Fibroblast of mammary gland (primary cell): ENCODE data around the gene PTBP3.
A peak's percentile ranks its signal among the peaks of the same experiment; 100 is the strongest.
"Not testable (repeated sequence)": the region's sequence is repeated elsewhere in the genome, so short reads cannot be mapped to it uniquely, and the experiment has no call there.

Experiments used
- DNase-seq: peaks from one replicate; pipeline ENCODE4 v3.0.0-alpha.2; 2010; ENCODE audit warnings: low read depth
- H3K4me3 ChIP-seq: 2 replicates; pipeline ENCODE4 v1.5.1; 2011; ENCODE audit warnings: low read depth, mild to moderate bottlenecking, low read length, moderate library complexity; ENCODE audit not compliant: control insufficient read depth
- CTCF ChIP-seq: conservative IDR thresholded peaks from 2 replicates; pipeline ENCODE4 v1.5.1; 2011; ENCODE audit warnings: low read depth, low read length, inconsistent platforms; ENCODE audit not compliant: control insufficient read depth, insufficient read depth

PTBP3 gene

GRCh38 chr9:112280904-112281303, 52.5 kb downstream of the PTBP3 start:
- DNase-seq = no peak
- no peak overlapping the region for H3K4me3 ChIP-seq
- TF ChIP-seq CTCF = no peak

- DNase-seq = no peak
- no peak overlapping the region for H3K4me3 ChIP-seq
- TF ChIP-seq CTCF = no peak
Observed at GRCh38 chr9:112279501-112279900, 53.9 kb downstream of the PTBP3 start.

- H3K4me3 ChIP-seq = no peak overlapping the region
- DNase-seq = no peak
- no peak for TF ChIP-seq CTCF
Observed at GRCh38 chr9:112278152-112278551, 55.3 kb downstream of the PTBP3 start.

- no peak for TF ChIP-seq CTCF
- no peak for DNase-seq
- H3K4me3 ChIP-seq = no peak overlapping the region
Observed at GRCh38 chr9:112274600-112274999, 58.8 kb downstream of the PTBP3 start.

GRCh38 chr9:112273876-112274275, 59.5 kb downstream of the PTBP3 start:
- H3K4me3 ChIP-seq = no peak overlapping the region
- no peak for TF ChIP-seq CTCF
- no peak for DNase-seq

GRCh38 chr9:112271466-112272098, 61.8 kb downstream of the PTBP3 start:
- DNase-seq = peak; percentile 33
- no peak for TF ChIP-seq CTCF
- H3K4me3 ChIP-seq = no peak overlapping the region

- no peak overlapping the region for H3K4me3 ChIP-seq
- DNase-seq = no peak
- TF ChIP-seq CTCF = no peak
Observed at GRCh38 chr9:112268413-112268812, 65.0 kb downstream of the PTBP3 start.

- DNase-seq, H3K4me3 ChIP-seq: not testable (repeated sequence)
Observed at GRCh38 chr9:112267086-112267485, 66.3 kb downstream of the PTBP3 start.
